GM18526 (cell line): ENCODE results near the gene C13orf42.

Experiments used
- POLR2A ChIP-seq: IDR thresholded peaks from 3 replicates; pipeline ENCODE4 v1.6.1; 2011; ENCODE audit not compliant: insufficient read length; ENCODE audit errors: extremely low read depth

Gene C13orf42

GRCh38 chr13:51111174-51111573 is at the start of gene C13orf42:
Gene C13orf42, minus strand, starts transcription at chr13:51111274. Its CDS starts 65 bp downstream, at chr13:51111209.
- no peak for TF ChIP-seq POLR2A

- TF ChIP-seq POLR2A = no peak
Measured at GRCh38 chr13:51158880-51159518, 47.9 kb upstream of the C13orf42 start.

GRCh38 chr13:51158365-51158764 is 47.3 kb upstream of the C13orf42 start:
- TF ChIP-seq POLR2A = no peak

- no peak for TF ChIP-seq POLR2A
Measured at GRCh38 chr13:51156648-51157047, 45.6 kb upstream of the C13orf42 start.

GRCh38 chr13:51155776-51156515 is 44.9 kb upstream of the C13orf42 start:
- no peak for TF ChIP-seq POLR2A

- no peak for TF ChIP-seq POLR2A
Measured at GRCh38 chr13:51155161-51155560, 44.1 kb upstream of the C13orf42 start.

- no peak for TF ChIP-seq POLR2A
Measured at GRCh38 chr13:51154029-51154555, 43.0 kb upstream of the C13orf42 start.

- TF ChIP-seq POLR2A = no peak
Measured at GRCh38 chr13:51153527-51153926, 42.5 kb upstream of the C13orf42 start.

GRCh38 chr13:51152701-51153100 is 41.6 kb upstream of the C13orf42 start:
- no peak for TF ChIP-seq POLR2A

GRCh38 chr13:51151463-51151862 is 40.4 kb upstream of the C13orf42 start:
- TF ChIP-seq POLR2A = no peak

- no peak for TF ChIP-seq POLR2A
Measured at GRCh38 chr13:51148952-51149573, 38.0 kb upstream of the C13orf42 start.

GRCh38 chr13:51148223-51148951 is 37.3 kb upstream of the C13orf42 start:
- no peak for TF ChIP-seq POLR2A

GRCh38 chr13:51147732-51148131 is 36.7 kb upstream of the C13orf42 start:
- no peak for TF ChIP-seq POLR2A

GRCh38 chr13:51146667-51147066 is 35.6 kb upstream of the C13orf42 start:
- no peak for TF ChIP-seq POLR2A

- TF ChIP-seq POLR2A = no peak
Measured at GRCh38 chr13:51137250-51137649, 26.2 kb upstream of the C13orf42 start.

GRCh38 chr13:51136276-51136980 is 25.4 kb upstream of the C13orf42 start:
- TF ChIP-seq POLR2A = no peak
